GM18520 (cell line): ENCODE data around the gene SORCS3.
A peak's percentile ranks its signal among the peaks of the same experiment; 100 is the strongest.

Experiments used
- ATAC-seq: cut with Tn5 transposase; IDR thresholded peaks from one replicate; pipeline ENCODE4 v1.9.1; 2021; ENCODE audit not compliant: unreplicated experiment

Gene SORCS3

DNA sequence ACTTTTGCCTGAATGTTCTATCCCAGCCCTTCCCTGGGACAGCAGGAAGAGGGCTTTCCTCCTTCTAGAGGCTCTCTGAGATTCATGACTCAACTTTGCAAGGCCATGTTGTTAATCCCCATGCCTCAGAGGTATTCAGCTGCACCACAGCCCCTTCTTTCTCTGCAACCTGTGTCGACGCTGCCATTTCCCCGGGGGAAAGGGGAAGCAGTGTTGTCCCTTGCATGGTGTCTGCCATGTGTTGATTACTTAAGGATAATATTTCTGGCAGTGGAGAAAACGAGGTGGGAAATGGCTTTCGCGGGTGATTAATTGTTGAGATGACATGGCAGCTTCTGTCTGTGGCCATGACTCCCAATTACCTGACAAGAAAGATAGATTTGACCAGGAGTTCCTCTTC lies 133.1 kb downstream of the SORCS3 start:
- no peak for ATAC-seq

- ATAC-seq = no peak
These were observed 136.2 kb downstream of the SORCS3 start for GRCh38 chr10:104777086-104777799.

GRCh38 chr10:104778371-104778770 lies 137.3 kb downstream of the SORCS3 start:
- ATAC-seq = no peak

- ATAC-seq = no peak
These were observed 138.6 kb downstream of the SORCS3 start for GRCh38 chr10:104779701-104780100.

DNA sequence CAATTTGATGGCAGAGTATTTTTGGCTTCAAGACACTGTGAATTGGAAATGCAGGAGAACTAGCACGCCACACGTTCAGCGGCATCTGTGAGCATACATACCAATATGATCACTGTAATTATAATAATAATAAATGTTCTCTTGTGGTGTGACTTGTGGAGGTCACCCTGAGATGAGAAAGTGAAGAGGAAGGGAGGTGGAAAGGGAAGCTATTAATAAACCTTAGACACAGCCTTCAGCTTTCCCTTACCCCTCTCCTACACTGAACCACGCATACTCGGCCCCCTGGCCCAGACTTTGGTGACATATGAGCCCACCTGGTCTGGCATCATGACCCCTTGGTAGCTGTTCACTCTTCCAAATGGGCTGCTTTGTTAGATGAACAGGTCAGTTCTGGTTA lies 139.1 kb downstream of the SORCS3 start:
- ATAC-seq = no peak

DNA sequence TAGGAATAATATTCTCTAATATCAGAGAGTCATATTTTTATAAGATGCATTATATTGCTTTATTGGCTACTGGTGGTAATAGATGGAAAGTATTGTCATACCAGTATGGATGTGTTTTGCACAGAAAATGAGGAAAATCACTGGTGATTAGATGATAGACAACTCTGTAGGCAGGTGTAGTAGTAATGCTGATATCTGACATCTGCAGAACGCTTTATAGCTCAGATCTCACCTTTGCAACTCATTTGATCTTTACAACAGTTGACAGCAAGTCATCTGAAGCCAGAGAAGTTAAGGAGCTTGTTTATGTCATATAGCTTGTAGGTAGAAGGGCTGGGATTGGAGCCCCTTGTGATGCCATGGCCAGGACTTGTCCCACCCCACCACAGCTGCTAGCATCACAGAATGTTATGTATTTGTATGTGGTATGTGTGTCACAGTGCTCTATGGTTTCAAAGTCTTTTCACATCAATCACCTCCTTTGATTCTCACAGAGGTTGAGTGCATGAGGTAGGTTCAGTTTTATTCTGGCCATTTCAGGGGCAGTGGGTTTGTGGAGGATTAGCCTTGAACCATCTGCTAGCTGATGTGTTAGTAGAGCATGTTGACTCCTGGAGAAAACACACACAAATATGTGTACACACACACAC lies 140.0 kb downstream of the SORCS3 start:
- no peak for ATAC-seq

- ATAC-seq = no peak
These were observed 143.4 kb downstream of the SORCS3 start for GRCh38 chr10:104784452-104784851.

- ATAC-seq = no peak
These were observed 150.4 kb downstream of the SORCS3 start for GRCh38 chr10:104791471-104791870.

GRCh38 chr10:104795411-104795810 lies 154.3 kb downstream of the SORCS3 start:
- ATAC-seq = no peak

GRCh38 chr10:104796823-104797222 lies 155.7 kb downstream of the SORCS3 start:
- ATAC-seq = no peak

- no peak for ATAC-seq
These were observed 161.9 kb downstream of the SORCS3 start for GRCh38 chr10:104802941-104803340.

DNA sequence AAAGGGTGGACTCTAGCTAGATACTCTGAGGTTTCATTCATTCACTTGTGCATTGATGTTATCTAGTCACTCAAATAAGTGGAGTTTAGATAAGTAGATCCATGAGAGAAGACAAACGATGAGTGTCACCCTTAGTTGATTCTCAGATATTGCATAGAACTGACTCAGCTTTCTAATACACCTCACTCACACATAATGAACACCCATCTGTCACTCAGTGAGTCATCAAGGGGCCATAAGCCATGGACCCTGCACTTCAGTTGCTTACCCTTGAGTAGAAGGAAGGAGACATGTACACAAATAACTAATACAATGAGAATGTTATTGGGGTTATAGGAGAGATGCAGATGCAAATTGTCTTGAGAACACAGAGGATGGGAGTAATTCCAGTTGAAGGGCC lies 163.8 kb downstream of the SORCS3 start:
- no peak for ATAC-seq

DNA sequence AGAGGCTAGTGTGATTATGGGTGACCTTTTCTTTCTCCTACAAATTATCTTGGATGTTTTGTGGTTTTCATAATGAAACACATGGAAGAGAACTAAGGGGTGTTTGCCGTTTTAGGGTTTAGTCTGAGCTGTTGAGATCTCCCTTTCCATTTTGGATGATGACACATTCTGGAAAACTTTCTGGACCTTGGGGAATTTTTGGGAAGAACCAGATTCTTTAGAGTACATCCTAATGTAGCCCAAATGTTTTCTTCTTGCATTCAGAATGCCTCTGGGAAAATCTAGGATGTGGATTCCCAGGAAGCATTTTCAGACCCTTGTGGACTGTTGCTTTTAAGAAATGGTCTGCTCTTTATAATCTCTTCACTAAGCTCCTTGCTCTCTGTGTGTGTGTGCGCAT lies 165.7 kb downstream of the SORCS3 start:
- ATAC-seq = no peak

- ATAC-seq = no peak
These were observed 166.7 kb downstream of the SORCS3 start for GRCh38 chr10:104807581-104808310.

DNA sequence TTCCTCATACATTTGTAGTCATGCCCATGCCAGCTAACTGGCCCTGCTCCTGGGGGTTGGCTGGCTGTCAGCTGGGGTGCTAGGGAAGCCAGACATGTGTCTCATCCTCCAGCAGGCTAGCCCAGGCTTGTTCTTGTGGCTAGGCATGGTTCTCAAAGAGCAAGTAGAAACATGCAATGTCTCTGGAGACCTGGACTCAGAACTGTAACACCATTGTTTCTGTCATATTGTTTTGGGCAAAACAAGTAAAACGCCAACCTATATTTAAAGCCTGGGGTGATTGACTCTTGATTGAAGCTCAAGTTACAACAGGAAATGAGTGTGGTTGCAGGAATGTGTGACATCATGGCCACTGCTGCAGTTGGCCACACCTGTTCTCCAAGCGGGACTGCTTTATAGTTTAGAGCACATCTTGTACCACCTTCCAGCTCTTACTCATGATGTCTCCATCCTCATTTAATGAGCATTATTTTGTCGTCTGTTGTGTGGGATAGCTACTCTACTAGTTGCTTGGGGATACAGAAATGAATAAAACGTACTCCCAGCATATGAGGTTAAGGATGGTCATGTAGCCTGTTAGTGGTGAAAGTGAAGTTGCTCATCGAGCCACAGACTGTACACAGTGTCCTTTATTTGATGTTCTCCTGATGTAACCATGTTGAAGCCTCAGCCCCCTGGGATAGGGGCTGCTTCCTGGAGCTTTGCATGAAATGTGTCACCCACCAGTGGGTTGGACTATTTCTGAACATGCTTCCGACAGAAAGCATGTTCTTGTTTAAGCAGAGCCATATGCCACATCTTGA lies 168.4 kb downstream of the SORCS3 start:
- ATAC-seq = peak; percentile 67

DNA sequence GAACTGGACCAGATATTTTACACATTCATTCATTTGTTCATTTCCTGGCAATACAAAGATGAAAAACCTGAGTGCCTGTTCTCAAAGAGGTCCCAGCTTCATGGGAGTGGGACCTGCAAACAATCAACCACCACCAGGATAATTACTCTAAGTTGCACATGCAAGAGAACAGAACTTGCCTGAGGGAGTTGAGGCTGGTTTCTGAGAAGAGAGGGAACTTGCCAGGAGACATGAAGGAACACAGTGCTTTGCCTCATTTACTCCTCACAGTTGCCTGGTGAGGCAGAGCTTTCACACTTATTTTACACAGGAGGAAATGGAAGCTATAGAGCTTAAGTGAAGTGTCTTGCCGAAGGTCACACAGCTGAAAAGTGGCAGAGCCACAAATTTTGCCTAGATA lies 170.1 kb downstream of the SORCS3 start:
- no peak for ATAC-seq

GRCh38 chr10:104816501-104816900 lies 175.4 kb downstream of the SORCS3 start:
- ATAC-seq = no peak

DNA sequence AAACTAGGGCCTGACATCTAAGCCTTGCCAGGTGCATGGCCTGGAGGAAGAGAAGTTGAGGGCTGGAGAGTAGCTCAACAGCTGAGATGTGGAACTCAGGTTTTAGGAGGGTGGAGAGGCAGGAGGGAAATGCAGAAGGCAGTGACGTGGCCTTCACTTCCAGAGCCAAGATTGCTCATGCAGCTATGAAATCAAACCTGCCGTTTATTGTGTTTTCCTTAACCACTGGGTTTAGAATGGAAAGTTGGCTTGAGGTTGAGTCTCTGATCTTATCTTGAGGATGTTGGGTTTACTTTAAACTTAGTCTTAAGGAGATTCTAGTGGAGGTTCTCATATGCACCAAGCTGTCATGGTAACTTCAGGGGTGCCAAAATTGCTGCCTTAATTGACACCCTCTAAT lies 178.6 kb downstream of the SORCS3 start:
- ATAC-seq = no peak

- no peak for ATAC-seq
These were observed 181.0 kb downstream of the SORCS3 start for GRCh38 chr10:104822088-104822487.

DNA sequence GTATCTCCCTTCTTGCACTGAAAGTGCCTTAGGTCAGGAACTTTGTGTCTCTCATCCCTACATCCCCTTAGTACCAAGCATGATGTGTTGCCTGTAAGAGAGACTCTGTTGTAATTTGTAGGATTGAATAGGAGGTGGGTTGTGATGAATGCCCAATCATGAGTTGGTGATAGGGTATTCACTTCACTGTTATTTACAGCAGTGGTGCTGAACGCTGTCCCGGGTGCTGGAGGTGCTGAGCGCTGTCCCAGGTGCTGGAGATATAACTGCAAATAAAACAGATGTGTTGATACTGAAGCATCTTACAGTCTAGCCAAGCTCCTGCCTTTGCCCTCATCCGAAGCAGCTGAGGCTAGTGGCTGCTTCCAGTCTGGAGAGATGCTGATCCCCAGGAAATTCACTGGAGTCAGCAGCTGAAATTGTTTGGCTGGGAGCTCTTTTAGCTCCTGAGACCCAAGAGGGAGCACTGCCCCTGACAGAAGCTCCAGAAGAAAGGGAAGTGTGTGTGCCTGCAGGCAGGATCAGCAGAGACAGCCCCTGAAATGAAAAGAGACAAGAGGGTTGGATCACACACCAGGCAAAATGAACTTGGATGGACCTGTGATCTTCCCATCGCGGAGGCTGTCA lies 183.4 kb downstream of the SORCS3 start:
- no peak for ATAC-seq

DNA sequence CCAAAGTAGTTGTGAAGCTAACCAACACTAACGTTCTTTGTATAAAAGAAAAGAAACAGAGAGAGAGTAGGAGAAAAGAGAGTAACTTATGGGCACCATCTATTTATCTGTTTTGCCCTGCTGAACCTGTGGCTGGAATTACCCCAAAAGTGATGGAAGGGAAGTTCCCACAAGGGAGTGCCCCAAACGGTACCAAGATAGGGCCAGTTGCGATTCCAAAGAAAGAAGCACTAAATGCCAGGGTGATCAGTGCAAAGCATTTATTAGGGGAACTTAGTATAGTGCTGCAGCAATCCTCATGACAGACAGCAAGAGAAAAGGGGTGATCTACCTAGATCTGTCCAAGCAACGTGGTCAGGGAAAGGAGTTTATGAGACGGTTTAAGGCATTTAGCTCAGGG lies 190.2 kb downstream of the SORCS3 start:
- ATAC-seq = no peak
